ENCODE measurements around the gene TMEM72. TPM values are rescaled to one million over a fixed set of nuclear protein-coding genes. Genes with fewer than 3 reads are reported as not detected.

The TMEM72 gene
- total RNA-seq, 1 experiment from 2014 or later = not detected

DNA sequence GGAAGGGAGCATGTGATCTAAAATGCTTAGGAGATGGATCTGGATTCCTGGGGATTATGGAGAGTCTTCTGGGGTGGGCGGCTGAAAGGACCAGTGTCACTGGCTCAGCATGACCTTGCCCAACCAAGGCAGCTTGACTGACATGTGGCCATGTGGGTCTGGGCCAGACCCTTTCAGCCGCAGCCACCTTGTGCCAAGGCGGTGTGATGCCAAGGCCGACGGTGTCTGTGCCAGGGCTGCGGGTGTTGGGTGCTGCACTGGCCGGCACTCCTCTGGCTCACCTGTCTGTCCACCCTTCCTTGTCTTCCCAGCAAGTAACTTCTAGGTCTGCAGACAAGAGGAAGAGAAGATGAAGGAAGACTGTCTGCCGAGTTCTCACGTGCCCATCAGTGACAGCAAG is 58.7 kb downstream of the TMEM72 start:
- Histone ChIP-seq H3K4me1 (ENCODE audit: control insufficient read depth in 1 of 2, insufficient read depth in 2 of 2, low read length in 2 of 2) (peaks cover 8 to 16% of the 10 kb centered on the region in 2 experiments; a peak in 3 of 4 replicates), H3K9me2 (ENCODE audit: insufficient read depth) (no peaks in the 10 kb centered on the region), H3K9ac (ENCODE audit: low read length) (no peak overlapping the region), H4K20me1 (ENCODE audit: insufficient read depth) (no peaks in the 10 kb centered on the region), H2AFZ (ENCODE audit: low read depth, low read length, poor library complexity, severe bottlenecking) (no peak overlapping the region), H3K9me3 (ENCODE audit: control insufficient read depth in 1 of 2, insufficient read depth in 1 of 2, low read depth in 1 of 2, low read length in 2 of 2) (no peaks in the 10 kb centered on the region), H3K4me2 (ENCODE audit: low read length) (no peak overlapping the region), H3K4me3 (replicated peaks in 1 of 2; ENCODE audit: low read depth in 1 of 2, low read length in 2 of 2) (no peak overlapping the region), H3K27me3 (ENCODE audit: insufficient read depth, low read length) (no peaks in the 10 kb centered on the region), H3K79me2 (ENCODE audit: insufficient read depth, low read length) (no peaks in the 10 kb centered on the region), H3K36me3 (ENCODE audit: control insufficient read depth in 1 of 2, insufficient read depth in 2 of 2, low read length in 2 of 2) (no peaks in the 10 kb centered on the region), H3K27ac (ENCODE audit: low read depth, low read length) (no peak overlapping the region)
- ChIA-PET POLR2A (no interaction called here), RAD21 (ENCODE audit: low non-redundant PET in 1 of 2, low total read pairs in 2 of 2, uncharacterized antibody in 2 of 2, unreplicated experiment in 2 of 2) (no interaction called here), CTCF (no interaction called here)
- DNase-seq (ENCODE audit: low read depth, low spot score) = no peak
- no peak for ATAC-seq
- TF ChIP-seq FOSL1 (IDR thresholded peaks at IDR 0.05; ENCODE audit: low read depth) = no peak
- no peak for TF ChIP-seq SRF (IDR thresholded peaks at IDR 0.05; ENCODE audit: low read depth)
- TF ChIP-seq EGR1 (IDR thresholded peaks at IDR 0.05; ENCODE audit: low read depth) = no peak
- no peak for TF ChIP-seq CEBPB (IDR thresholded peaks at IDR 0.05; ENCODE audit: low read depth)
- TF ChIP-seq POLR2A (IDR thresholded peaks at IDR 0.05; ENCODE audit: borderline replicate concordance, extremely low read depth, insufficient read depth, insufficient read length) = no peak
- intact Hi-C loops (cut with micrococcal nuclease) = no loop called here
- no TSS peak for BruUV-seq (replicated peaks)

DNA sequence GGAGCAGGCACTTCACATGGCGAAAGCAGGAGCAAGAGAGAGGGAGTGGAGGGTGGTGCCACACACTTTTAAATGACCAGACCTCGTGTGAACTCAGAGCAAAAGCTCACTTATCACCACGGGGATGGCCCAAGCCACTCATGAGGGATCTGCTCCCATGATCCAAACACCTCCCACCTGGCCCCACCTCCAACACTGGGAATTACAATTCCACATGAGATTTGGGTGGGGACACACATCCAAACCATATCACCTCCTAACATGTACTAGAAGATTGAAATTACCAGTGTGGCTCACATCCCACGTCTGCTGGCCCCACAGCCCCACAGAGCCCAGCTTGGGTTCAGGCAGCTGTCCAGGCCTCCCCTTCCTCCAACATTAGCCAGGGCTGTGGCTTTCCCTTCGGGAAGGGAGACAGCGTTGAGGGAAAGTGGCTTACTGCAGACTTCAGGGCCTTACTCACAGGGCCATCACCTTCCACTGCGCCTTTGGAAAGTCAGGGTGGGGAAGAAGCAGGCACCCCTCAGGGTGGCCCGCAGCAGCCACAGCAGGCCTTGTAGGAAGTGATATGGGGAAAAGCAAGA is 59.8 kb downstream of the TMEM72 start:
- H3K4me2 ChIP-seq (ENCODE audit: low read length) = no peak overlapping the region
- H3K9ac ChIP-seq (ENCODE audit: low read length) = no peak overlapping the region
- H2AFZ ChIP-seq (ENCODE audit: low read depth, low read length, poor library complexity, severe bottlenecking) = no peak overlapping the region
- BruUV-seq (replicated peaks) = no TSS peak
- ChIA-PET POLR2A (no interaction called here), CTCF (no interaction called here), RAD21 (ENCODE audit: low non-redundant PET in 1 of 2, low total read pairs in 2 of 2, uncharacterized antibody in 2 of 2, unreplicated experiment in 2 of 2) (no interaction called here)
- TF ChIP-seq, protein P1, sequence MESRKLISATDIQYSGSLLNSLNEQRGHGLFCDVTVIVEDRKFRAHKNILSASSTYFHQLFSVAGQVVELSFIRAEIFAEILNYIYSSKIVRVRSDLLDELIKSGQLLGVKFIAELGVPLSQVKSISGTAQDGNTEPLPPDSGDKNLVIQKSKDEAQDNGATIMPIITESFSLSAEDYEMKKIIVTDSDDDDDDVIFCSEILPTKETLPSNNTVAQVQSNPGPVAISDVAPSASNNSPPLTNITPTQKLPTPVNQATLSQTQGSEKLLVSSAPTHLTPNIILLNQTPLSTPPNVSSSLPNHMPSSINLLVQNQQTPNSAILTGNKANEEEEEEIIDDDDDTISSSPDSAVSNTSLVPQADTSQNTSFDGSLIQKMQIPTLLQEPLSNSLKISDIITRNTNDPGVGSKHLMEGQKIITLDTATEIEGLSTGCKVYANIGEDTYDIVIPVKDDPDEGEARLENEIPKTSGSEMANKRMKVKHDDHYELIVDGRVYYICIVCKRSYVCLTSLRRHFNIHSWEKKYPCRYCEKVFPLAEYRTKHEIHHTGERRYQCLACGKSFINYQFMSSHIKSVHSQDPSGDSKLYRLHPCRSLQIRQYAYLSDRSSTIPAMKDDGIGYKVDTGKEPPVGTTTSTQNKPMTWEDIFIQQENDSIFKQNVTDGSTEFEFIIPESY (IDR thresholded peaks at IDR 0.05; ENCODE audit: extremely low read depth, insufficient replicate concordance, low read length) = no peak
- no peak for TF ChIP-seq TCF7L2 (IDR thresholded peaks at IDR 0.05; ENCODE audit: borderline replicate concordance, extremely low read depth, insufficient read depth, insufficient read length)
- no peak for TF ChIP-seq ZNF274 (IDR thresholded peaks at IDR 0.05; ENCODE audit: low read depth, low read length)
- TF ChIP-seq, protein P2, sequence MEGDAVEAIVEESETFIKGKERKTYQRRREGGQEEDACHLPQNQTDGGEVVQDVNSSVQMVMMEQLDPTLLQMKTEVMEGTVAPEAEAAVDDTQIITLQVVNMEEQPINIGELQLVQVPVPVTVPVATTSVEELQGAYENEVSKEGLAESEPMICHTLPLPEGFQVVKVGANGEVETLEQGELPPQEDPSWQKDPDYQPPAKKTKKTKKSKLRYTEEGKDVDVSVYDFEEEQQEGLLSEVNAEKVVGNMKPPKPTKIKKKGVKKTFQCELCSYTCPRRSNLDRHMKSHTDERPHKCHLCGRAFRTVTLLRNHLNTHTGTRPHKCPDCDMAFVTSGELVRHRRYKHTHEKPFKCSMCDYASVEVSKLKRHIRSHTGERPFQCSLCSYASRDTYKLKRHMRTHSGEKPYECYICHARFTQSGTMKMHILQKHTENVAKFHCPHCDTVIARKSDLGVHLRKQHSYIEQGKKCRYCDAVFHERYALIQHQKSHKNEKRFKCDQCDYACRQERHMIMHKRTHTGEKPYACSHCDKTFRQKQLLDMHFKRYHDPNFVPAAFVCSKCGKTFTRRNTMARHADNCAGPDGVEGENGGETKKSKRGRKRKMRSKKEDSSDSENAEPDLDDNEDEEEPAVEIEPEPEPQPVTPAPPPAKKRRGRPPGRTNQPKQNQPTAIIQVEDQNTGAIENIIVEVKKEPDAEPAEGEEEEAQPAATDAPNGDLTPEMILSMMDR (IDR thresholded peaks at IDR 0.05 in 2 of 3, conservative IDR thresholded peaks at IDR 0.05 in 1 of 3; ENCODE audit: borderline replicate concordance in 1 of 3, insufficient read depth in 1 of 3, low read depth in 2 of 3, low read length in 2 of 3) = no peak
- no peak for TF ChIP-seq CBX3 (IDR thresholded peaks at IDR 0.05; ENCODE audit: low read depth)
- no peak for TF ChIP-seq JUND (IDR thresholded peaks at IDR 0.05)
- TF ChIP-seq CEBPB (IDR thresholded peaks at IDR 0.05; ENCODE audit: low read depth) = no peak
- TF ChIP-seq POLR2A (IDR thresholded peaks at IDR 0.05; ENCODE audit: borderline replicate concordance, extremely low read depth, insufficient read depth, insufficient read length) = no peak
- TF ChIP-seq SIN3A (IDR thresholded peaks at IDR 0.05; ENCODE audit: low read depth) = no peak
- no peak for TF ChIP-seq POLR2AphosphoS5 (IDR thresholded peaks at IDR 0.05; ENCODE audit: low read depth, low read length)
- no peak overlapping the region for H3K4me3 ChIP-seq (replicated peaks in 1 of 2; ENCODE audit: low read depth in 1 of 2, low read length in 2 of 2)
- H3K9me3 ChIP-seq (ENCODE audit: control insufficient read depth in 1 of 2, insufficient read depth in 1 of 2, low read depth in 1 of 2, low read length in 2 of 2) = no peaks in the 10 kb centered on the region
- H4K20me1 ChIP-seq (ENCODE audit: insufficient read depth) = no peaks in the 10 kb centered on the region
- H3K27me3 ChIP-seq (ENCODE audit: insufficient read depth, low read length) = no peaks in the 10 kb centered on the region
- H3K4me1 ChIP-seq (ENCODE audit: control insufficient read depth in 1 of 2, insufficient read depth in 2 of 2, low read length in 2 of 2) = peaks cover 12 to 22% of the 10 kb centered on the region in 2 experiments
- no peaks in the 10 kb centered on the region for H3K9me2 ChIP-seq (ENCODE audit: insufficient read depth)
- no peak overlapping the region for H3K27ac ChIP-seq (ENCODE audit: low read depth, low read length)
- DNase-seq (ENCODE audit: low read depth, low spot score) (no peak), ATAC-seq (no peak)
- H3K79me2 ChIP-seq (ENCODE audit: insufficient read depth, low read length) = no peaks in the 10 kb centered on the region
- intact Hi-C loops (cut with micrococcal nuclease) = no loop called here
- no peaks in the 10 kb centered on the region for H3K36me3 ChIP-seq (ENCODE audit: control insufficient read depth in 1 of 2, insufficient read depth in 2 of 2, low read length in 2 of 2)

Data from HCT116 (cell line).